HG03432 (cell line): ENCODE results near the gene OR13D1.
"Not testable (repeated sequence)": the region's sequence is repeated elsewhere in the genome, so short reads cannot be mapped to it uniquely, and the experiment has no call there.

ENCODE experiments used
- ATAC-seq: cut with Tn5 transposase; IDR thresholded peaks from one replicate; pipeline ENCODE4 v1.9.1; 2021; ENCODE audit warnings: mild to moderate bottlenecking, moderate library complexity; ENCODE audit not compliant: unreplicated experiment

Gene OR13D1

GRCh38 chr9:104694218-104694617 is at the start of gene OR13D1:
Gene OR13D1 (plus strand): TSS chr9:104694518. CDS start chr9:104694518, 0 bp downstream.
- ATAC-seq: no peak

GRCh38 chr9:104658496-104659195 is 35.7 kb upstream of the OR13D1 start:
- no peak for ATAC-seq

GRCh38 chr9:104675611-104676010 is 18.7 kb upstream of the OR13D1 start:
- no peak for ATAC-seq

- peak; percentile 79 for ATAC-seq
These were observed 11.7 kb upstream of the OR13D1 start for GRCh38 chr9:104682642-104683041.

GRCh38 chr9:104686081-104686480 is 8.2 kb upstream of the OR13D1 start:
- peak; percentile 38 for ATAC-seq

GRCh38 chr9:104700306-104700705 is 6.0 kb downstream of the OR13D1 start:
- no peak for ATAC-seq

- ATAC-seq: not testable (repeated sequence)
These were observed 14.4 kb downstream of the OR13D1 start for GRCh38 chr9:104708737-104709136.

- ATAC-seq: no peak
These were observed 17.3 kb downstream of the OR13D1 start for GRCh38 chr9:104711604-104712003.

GRCh38 chr9:104725014-104725413 is 30.7 kb downstream of the OR13D1 start:
- no peak for ATAC-seq

GRCh38 chr9:104738452-104738851 is 44.1 kb downstream of the OR13D1 start:
- ATAC-seq: no peak

GRCh38 chr9:104740621-104741020 is 46.3 kb downstream of the OR13D1 start:
- ATAC-seq: no peak

GRCh38 chr9:104743376-104743985 is 49.2 kb downstream of the OR13D1 start:
- peak; percentile 30 for ATAC-seq
